Measurements from ENCODE around the gene DPYD.

The DPYD gene

DNA sequence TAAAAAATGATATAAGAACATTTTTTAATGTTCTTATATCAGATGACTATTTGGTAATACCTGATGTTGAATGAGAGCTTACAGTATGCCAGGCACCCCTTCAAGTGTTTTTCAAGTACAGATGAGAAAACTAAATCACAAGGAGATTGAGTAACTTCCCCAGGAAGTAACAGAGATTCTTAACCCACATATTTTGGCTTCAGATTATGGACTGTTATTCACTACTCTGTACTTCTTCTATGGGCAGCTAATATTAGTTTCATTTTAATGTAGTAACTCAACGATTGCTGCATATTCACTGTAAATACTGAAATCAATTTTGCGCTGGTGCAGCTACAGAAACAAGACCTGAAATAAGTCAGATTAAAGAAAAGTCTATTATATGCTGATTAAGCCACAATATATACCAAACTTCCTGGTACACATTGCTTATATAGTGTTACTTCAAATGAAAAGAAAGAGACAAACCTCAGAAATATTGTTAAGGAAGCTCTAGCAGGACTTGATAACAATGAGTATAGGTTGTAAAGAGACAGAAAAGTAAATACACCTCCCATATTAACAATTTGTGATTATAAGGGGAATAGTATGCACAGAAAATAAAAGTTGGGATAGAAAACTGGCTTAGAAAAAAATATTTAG, 19.7 kb downstream of the DPYD start:
- no peak for DNase-seq (ENCODE audit: extremely low read depth, low read depth)
- no peak for TF ChIP-seq CTCF (IDR thresholded peaks at IDR 0.05; ENCODE audit: low read depth, low read length, missing control alignments)
- H3K4me3 ChIP-seq (replicated peaks; ENCODE audit: low read depth, low read length) = no peak overlapping the region

GRCh38 chr1:97898948-97899347, 21.9 kb downstream of the DPYD start:
- DNase-seq (ENCODE audit: extremely low read depth, low read depth) = no peak
- no peak overlapping the region for H3K4me3 ChIP-seq (replicated peaks; ENCODE audit: low read depth, low read length)
- no peak for TF ChIP-seq CTCF (IDR thresholded peaks at IDR 0.05; ENCODE audit: low read depth, low read length, missing control alignments)

DNA sequence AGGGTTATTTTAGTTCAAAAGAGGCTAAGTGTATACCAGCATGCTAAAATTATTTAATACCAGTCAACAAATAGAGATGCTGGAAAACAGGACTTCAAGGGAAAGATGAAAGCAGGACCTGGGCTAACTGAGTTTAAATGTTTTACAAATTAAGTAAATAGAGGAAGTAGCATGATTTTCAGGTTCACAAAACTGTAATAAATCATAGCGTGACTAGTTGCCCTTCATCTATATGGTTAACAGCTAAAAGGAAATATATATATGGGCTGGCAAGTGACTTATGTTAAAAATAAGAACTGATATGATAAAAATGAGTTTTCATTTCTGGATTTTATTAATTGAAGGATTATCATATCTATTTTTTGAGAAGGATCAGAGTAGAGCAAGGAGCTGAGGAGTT, 25.6 kb downstream of the DPYD start:
- no peak overlapping the region for H3K4me3 ChIP-seq (replicated peaks; ENCODE audit: low read depth, low read length)
- DNase-seq (ENCODE audit: extremely low read depth, low read depth) = no peak
- no peak for TF ChIP-seq CTCF (IDR thresholded peaks at IDR 0.05; ENCODE audit: low read depth, low read length, missing control alignments)

- DNase-seq (ENCODE audit: extremely low read depth, low read depth) = no peak
- H3K4me3 ChIP-seq (replicated peaks; ENCODE audit: low read depth, low read length) = no peak overlapping the region
- TF ChIP-seq CTCF (IDR thresholded peaks at IDR 0.05; ENCODE audit: low read depth, low read length, missing control alignments) = no peak
Observed at GRCh38 chr1:97893844-97894243, 27.0 kb downstream of the DPYD start.

DNA sequence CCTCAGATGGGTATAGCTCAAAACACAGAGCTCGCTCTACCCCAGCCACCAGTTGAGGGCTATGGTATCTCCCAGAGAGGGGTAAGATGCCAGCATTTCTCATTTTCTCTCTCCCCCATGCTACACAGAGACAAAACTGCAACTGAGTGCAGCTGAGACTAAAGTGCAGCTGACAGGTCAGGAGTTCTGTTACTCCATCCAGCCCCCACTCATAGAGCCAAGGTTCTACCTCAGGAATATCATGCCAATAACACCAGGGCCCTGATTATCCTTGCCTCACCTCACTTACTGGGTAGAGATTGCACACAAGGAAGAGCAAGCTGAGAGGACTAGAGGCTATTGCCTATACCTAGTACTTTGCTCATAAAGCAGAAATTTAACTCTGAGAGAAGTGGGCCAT, 34.6 kb downstream of the DPYD start:
- no peak for TF ChIP-seq CTCF (IDR thresholded peaks at IDR 0.05; ENCODE audit: low read depth, low read length, missing control alignments)
- no peak overlapping the region for H3K4me3 ChIP-seq (replicated peaks; ENCODE audit: low read depth, low read length)
- DNase-seq (ENCODE audit: extremely low read depth, low read depth) = no peak

DNA sequence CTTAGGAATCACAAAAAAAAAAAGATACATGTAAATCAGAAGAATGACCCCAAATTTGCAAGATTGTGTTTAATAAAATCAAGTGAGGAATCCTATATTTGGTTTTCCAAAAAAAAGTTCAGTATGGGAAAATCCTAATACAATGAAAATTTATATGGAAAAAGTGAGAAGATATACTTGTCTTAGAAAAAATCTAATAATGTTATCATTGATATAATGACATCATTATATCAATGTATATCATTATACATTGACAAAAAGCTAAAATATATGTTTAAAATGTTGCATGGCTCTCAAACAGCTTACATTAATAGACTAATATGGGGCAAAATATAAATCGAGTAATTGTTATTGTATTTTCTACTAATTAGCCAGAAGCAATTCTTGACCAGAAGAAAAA, 37.0 kb downstream of the DPYD start:
- H3K4me3 ChIP-seq (replicated peaks; ENCODE audit: low read depth, low read length) = no peak overlapping the region
- TF ChIP-seq CTCF (IDR thresholded peaks at IDR 0.05; ENCODE audit: low read depth, low read length, missing control alignments) = no peak
- no peak for DNase-seq (ENCODE audit: extremely low read depth, low read depth)

DNA sequence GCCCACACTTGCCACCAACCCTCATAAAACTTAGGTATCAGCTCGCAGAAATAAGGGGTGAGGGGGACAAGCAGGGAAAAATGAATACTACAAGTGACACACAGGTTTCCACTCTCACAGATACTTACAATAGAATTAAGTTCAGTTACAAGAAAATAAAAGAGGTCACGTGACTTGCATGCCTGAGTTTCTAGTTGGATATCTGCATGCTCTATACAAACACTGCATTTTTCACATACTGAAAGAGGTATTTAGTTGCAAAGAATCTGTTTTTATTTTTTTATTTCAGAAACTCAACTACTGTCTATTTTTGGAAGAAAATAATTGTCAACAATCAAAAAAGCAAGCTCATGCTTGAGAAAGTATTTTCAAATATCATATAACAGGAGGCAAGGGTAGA, 43.5 kb downstream of the DPYD start:
- DNase-seq (ENCODE audit: extremely low read depth, low read depth) = no peak
- H3K4me3 ChIP-seq (replicated peaks; ENCODE audit: low read depth, low read length) = no peak overlapping the region
- no peak for TF ChIP-seq CTCF (IDR thresholded peaks at IDR 0.05; ENCODE audit: low read depth, low read length, missing control alignments)

Data from HFF-Myc (cell line).